ENCODE data around the gene RNF212B. TPM values are rescaled to one million over a fixed set of nuclear protein-coding genes. Genes with fewer than 3 reads are reported as not detected.
A peak's percentile ranks its signal among the peaks of the same experiment; 100 is the strongest.

RNF212B gene
- total and polyA plus RNA-seq, 2 of the 13 experiments (the other 11 are each of a cell fraction or from before 2014, with no cell fraction given) = 0.05 TPM; not detected in 1

DNA sequence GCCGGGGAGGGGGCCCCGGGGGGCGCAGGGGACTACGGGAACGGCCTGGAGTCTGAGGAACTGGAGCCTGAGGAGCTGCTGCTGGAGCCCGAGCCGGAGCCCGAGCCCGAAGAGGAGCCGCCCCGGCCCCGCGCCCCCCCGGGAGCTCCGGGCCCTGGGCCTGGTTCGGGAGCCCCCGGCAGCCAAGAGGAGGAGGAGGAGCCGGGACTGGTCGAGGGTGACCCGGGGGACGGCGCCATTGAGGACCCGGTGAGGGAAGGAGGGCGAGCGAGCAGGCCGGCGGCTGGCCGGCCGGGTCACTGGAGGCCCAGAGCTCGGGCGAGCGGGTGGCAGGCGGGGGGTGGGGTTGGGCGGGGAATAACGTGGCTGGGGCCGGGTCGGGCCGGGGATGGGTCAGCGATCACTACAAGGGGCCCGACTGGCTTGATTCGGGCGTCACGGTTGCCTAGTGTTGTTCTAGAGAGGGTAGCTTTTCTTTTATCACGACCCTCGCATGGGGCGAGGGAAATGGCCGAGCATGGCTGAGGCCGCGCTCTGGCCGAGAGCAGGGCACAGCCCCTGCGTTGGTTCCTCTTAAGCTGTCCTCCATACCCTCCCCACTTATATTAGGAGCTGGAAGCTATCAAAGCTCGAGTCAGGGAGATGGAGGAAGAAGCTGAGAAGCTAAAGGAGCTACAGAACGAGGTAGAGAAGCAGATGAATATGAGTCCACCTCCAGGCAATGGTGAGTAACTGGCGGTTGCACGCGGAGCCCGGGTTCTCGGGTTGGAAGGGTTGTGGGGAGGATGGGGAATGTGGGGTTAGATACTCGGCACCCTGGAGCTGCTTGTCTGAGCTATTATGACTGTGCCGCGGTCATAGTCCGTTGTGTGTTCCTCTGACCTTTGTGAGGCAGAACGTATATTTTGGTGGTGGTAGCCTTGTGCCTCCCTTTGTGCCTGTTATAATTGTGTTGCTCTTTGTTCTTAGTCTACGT, 84.1 kb downstream of the RNF212B start (continued):
- TF ChIP-seq, protein P1, sequence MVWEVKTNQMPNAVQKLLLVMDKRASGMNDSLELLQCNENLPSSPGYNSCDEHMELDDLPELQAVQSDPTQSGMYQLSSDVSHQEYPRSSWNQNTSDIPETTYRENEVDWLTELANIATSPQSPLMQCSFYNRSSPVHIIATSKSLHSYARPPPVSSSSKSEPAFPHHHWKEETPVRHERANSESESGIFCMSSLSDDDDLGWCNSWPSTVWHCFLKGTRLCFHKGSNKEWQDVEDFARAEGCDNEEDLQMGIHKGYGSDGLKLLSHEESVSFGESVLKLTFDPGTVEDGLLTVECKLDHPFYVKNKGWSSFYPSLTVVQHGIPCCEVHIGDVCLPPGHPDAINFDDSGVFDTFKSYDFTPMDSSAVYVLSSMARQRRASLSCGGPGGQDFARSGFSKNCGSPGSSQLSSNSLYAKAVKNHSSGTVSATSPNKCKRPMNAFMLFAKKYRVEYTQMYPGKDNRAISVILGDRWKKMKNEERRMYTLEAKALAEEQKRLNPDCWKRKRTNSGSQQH (CRISPR knock-in tag; IDR thresholded peaks at IDR 0.05; ENCODE audit: low read depth) = peak; percentile 11; the same call in 1 of the 2 replicates
- TF ChIP-seq ZNF33B (CRISPR knock-in tag; IDR thresholded peaks at IDR 0.05) (peak; percentile 48; the same call in 1 of the 2 replicates), TBX2 (CRISPR knock-in tag; IDR thresholded peaks at IDR 0.05; ENCODE audit: borderline replicate concordance) (no peak; the same call in 1 of the 2 replicates), SALL2 (CRISPR knock-in tag; IDR thresholded peaks at IDR 0.05) (no peak), YY1 (IDR thresholded peaks at IDR 0.05; ENCODE audit: insufficient read depth, insufficient replicate concordance, low read depth, low read length) (peak; percentile 9), DNMT1 (CRISPR knock-in tag; IDR thresholded peaks at IDR 0.05) (peak; percentile 76; the same call in 1 of the 2 replicates), PRDM4 (CRISPR knock-in tag; IDR thresholded peaks at IDR 0.05; ENCODE audit: borderline replicate concordance) (no peak), MEIS1 (CRISPR knock-in tag; IDR thresholded peaks at IDR 0.05; ENCODE audit: borderline replicate concordance) (no peak; the same call in 1 of the 2 replicates), ZNF687 (CRISPR knock-in tag; IDR thresholded peaks at IDR 0.05) (peak; percentile 64), NCOR1 (IDR thresholded peaks at IDR 0.05; ENCODE audit: borderline replicate concordance, low read length) (peak; percentile 76; the same call in 1 of the 2 replicates), GFI1 (CRISPR knock-in tag; IDR thresholded peaks at IDR 0.05; ENCODE audit: borderline replicate concordance) (peak; percentile 36; the same call in 1 of the 2 replicates), MBNL3 (CRISPR knock-in tag; conservative IDR thresholded peaks at IDR 0.05) (no peak), ZNF580 (CRISPR knock-in tag; IDR thresholded peaks at IDR 0.05; ENCODE audit: borderline replicate concordance, low read depth) (no peak; the same call in none of the 2 replicates), YEATS2 (CRISPR knock-in tag; IDR thresholded peaks at IDR 0.05; ENCODE audit: borderline replicate concordance) (peak; percentile 14; the same call in 1 of the 2 replicates)
- TF ChIP-seq, protein P2, sequence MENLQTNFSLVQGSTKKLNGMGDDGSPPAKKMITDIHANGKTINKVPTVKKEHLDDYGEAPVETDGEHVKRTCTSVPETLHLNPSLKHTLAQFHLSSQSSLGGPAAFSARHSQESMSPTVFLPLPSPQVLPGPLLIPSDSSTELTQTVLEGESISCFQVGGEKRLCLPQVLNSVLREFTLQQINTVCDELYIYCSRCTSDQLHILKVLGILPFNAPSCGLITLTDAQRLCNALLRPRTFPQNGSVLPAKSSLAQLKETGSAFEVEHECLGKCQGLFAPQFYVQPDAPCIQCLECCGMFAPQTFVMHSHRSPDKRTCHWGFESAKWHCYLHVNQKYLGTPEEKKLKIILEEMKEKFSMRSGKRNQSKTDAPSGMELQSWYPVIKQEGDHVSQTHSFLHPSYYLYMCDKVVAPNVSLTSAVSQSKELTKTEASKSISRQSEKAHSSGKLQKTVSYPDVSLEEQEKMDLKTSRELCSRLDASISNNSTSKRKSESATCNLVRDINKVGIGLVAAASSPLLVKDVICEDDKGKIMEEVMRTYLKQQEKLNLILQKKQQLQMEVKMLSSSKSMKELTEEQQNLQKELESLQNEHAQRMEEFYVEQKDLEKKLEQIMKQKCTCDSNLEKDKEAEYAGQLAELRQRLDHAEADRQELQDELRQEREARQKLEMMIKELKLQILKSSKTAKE (CRISPR knock-in tag; IDR thresholded peaks at IDR 0.05; ENCODE audit: borderline replicate concordance) = no peak

All from HepG2 (cell line).